Adipose tissue (tissue), 3 donors: ENCODE results near the gene MCM9. TPM values are rescaled to one million over a fixed set of nuclear protein-coding genes. Genes with fewer than 3 reads are reported as not detected.
A peak's percentile ranks its signal among the peaks of the same experiment; 100 is the strongest.

Source experiments
- H3K27ac ChIP-seq: one replicate; pipeline ENCODE4 v1.5.1; 2013; ENCODE audit warnings: low read depth, low read length
- WGBS, 3 donors: extraction: QIAGEN DNeasy Blood & Tissue Kit; methylation state at CpG; one replicate each; pipeline ENCODE4 v1.1.7; 2013; 5-methylcytosine and 5-hydroxymethylcytosine counted together
- polyA plus RNA-seq, 3 donors: library from polyadenylated mRNA; stranded (reverse); fragments of 200-250 nt; gene quantifications; one replicate each; pipeline ENCODE4 v1.2.3, GENCODE V29; 2013
- donor health status: healthy with polysubstance abuse.
- donor health status: Bipolar disorder and iron deficiency.
- donor health status: healthy.

Gene MCM9
- polyA plus RNA-seq, 3 donors, result 2.0 to 5.1 (median 3.5) TPM

DNA sequence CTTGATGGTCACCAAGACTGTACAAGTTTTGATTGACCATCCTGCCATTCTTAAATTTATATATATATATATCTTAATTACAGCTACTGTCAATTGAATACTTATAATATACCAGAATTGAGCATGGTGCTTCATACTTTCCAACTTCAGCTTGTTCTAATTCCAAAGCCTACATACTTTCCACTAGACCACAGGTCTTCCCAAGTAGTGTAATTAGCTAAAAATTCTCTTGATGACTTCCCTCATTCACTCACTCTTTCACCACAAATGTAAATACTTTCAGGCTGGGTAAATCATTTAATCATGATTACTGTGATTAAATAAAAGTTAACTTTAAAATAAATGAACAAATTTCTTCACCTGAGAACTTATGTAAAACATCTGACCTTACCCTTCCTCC, 37.6 kb downstream of the MCM9 start:
- H3K27ac ChIP-seq, result no peak overlapping the region

DNA sequence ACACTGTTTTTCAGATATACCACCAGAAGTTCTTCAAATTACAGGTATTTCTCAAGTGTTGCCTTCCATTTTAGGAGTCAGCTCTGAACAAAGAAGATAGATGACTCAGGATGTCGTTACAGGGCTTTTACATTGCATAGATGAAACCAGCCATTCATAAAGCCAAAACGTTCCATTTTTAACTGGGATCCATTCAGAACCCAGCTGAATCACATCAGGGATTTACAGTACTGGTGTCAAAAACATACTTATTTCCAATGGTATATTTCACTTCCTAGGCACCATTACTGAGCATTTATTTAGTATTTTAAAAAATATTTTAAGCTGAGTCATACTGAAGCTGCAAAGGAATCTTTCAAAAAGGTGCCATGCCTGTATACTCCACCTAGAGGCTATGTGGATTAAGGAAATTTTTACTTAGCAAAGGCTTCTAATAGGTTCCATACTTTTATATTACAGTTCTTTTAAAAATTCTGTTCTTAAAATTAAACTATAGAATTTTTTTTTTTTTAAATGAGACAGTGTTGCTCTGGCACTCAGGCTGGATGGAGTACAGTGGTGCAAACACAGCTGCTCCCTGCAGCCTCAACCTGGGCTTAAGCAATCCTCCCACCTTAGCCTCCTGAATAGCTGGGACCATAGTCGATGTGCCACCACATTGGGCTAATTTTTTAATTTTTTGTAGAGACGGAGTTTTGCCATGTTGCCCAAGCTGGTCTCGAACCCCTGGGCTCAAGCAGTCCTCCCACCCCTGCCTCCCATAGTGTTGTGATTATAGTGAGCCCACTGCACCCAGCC, 38.4 kb downstream of the MCM9 start:
- 71 to 77% (median 75%) methylated on average over 5 of the region's 5 CpGs for WGBS, 3 donors
- H3K27ac ChIP-seq, result no peak overlapping the region

DNA sequence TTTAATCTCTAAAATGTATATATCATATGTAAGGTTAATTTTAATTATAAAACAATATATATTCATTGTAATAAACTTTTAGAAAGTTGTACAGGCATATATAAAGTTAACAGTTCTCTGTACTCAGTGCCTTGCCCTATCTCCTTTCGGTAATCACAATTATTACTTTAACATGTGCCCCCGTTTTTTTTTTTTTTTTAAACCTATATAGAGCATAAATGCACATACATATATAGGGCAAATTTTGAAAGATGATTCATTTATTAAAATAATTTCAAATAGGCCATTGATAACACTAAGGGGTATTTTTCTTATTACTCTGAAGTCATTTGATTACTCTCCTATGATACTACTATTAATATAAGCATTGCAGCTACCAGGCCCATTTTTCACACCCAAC, 39.1 kb downstream of the MCM9 start:
- no peak overlapping the region for H3K27ac ChIP-seq
- WGBS, 3 donors, result 48 to 54% (median 53%) methylated on average over 2 of the region's 2 CpGs

DNA sequence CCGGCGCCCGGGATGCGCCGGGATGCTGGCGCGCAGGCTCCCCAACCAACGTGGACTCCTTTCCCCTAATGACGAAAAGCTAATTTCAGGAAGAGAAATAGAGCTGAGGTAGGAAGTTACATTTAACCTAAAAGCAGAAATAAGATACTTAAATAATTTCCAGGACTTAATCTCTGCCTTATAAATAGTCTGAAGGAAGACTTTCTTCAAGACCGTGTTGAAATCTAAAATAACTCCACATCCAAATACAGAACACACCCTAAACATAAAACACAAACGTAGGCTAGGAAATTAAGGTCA, 39.7 kb downstream of the MCM9 start:
- H3K27ac ChIP-seq, result peak overlapping the region; percentile 90
- 0 to 1% (median 0%) methylated on average over 11 of the region's 11 CpGs for WGBS, 3 donors

DNA sequence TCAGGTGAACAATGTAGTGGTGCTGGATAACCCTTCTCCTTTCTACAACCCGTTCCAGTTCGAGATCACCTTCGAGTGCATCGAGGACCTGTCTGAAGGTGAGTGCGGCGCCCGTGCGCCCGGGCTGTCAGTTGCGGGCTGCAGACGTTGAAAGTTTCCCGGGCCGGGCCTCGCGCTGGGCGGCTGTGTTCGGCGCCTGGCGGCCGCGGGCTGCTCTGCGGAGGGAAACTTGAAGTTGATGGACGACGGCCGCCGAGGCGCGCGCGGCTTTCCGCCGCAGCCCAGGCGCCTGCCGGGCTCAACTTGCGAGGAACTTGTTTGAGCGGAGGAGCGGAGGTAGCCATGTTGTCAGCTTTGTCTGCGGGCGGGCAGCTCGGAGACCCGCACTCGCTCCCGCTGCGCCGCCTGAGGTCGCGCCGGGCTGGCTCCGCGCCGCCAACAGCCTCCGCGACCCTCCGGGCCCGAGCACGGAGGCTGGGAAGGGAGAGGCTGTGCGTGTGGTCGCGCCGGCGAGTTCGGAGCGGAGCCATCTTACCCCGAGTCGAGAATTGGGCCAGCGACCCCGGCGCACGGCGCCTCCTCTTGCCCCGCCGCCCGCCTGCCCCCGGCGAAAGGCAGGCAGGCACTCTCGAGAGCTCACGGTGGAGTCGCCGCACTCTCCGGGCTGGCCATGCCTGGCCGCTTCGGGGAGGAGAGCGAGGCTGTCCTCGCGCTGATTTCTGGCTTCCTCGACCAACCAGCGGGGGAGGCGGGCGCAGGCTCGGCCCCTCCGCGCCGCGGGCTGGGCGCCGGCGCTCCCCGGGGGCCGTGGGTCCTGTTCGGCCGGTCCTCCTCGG, 40.3 kb downstream of the MCM9 start:
- WGBS, 3 donors, result 0 to 1% (median 0%) methylated on average over 100 to 102 of the region's 102 CpGs
- H3K27ac ChIP-seq, result peak overlapping the region; percentile 90

DNA sequence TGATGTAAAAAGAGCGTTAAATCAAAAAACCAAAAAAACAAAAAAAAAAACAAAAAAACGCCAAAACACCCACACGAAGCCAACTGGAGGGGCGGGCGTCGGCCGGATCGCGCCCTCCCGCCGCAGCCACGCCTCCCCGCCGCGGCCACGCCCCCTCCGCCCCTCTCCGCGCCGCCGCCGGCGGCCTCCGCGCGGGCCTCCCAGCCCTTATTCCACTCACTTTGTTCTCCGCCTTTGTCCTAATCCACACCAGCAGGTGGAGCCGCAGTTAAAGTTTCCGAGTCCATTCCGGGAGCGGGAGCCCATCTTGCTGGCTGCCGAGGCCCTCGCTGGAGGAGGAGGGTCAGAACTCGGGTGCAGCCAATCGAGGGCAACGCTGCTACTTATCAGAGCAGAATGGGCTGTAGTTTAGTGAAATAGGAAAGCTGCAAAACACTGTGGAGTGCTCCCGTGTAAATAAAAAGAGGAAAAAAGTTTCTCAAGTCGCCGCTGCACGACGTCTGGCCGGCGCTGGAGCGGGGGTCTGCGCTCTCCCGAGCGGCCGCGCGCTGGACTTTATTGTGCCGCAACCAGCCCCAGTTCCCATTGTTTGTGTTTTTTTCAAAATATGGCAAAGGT, 41.0 kb downstream of the MCM9 start, which contains the start of gene ASF1A:
Gene ASF1A, plus strand, starts transcription at position 346 of the 618 bp plus-strand sequence. Its CDS starts 262 bp downstream, at position 608.
- H3K27ac ChIP-seq, result peak within 1 kb of the TSS; percentile 90
- 0% methylated on average over 51 of the region's 51 CpGs for WGBS, 3 donors

DNA sequence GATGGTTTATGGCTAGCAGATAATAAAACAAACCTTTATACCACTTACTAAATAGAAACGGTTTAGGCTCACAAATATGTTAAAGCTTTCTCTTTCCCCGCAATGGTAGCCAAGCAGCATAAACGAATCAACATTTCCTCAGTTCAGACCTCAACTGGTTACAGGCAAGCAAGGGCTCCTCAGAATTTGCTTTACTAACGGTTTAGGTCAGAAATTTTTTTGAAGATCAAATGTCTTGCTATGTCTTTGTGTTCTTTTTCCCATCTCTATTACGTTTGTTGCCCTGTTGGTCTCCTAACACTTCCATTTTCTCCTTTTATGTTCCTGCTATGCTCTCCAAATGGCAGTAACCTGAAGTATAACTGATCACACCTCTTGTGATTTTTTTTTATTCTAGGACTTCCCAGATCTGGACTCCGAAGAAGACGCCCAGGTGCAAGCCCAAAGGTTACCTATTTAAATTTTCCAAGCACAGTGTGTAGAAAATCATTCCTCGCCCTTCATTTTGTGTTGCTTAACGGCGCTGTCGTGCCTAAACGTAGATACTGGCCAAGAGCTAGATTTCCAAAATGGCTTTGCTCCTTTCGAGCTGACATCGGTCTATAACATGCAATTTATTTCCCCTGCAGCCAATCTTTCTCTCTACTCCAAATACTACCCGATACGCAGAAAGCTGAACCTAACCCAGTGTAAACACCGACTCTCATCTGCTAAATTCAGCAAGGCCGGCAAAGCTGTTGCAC, 41.7 kb downstream of the MCM9 start:
- whole genome bisulfite sequencing, 3 donors, result 0 to 1% (median 0%) methylated on average over 18 of the region's 18 CpGs
- H3K27ac ChIP-seq, result peak overlapping the region; percentile 32

DNA sequence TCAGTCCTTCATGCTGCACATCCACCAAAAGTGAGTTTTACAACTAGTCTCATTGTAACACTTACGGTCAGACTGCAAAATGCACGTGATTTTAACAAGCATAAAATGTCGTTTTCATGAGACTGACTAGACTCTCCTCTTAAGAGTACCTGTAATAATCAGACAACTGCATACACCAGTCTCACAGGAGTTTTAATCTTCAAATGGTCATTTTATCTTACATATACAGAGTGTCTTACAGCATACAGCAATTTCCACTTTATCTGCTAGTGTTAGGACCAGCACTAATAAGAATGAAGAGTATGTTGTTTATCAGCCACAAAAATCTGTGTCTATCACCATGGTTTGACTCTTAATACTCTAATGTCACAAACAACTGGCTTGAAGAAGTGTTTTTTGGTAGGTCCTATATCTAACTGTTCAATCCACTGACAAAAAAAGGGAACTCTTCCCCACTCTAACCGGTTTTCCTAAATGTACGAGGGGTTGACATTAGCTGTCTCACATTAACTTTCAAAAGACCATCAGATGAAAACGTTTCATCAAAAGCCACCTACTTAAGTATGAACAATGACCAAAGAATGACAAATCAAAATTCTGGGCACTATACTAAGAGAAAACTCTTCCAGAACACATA, 42.5 kb downstream of the MCM9 start:
- WGBS, 3 donors, result 26 to 31% (median 26%) methylated on average over 6 of the region's 6 CpGs
- no peak overlapping the region for H3K27ac ChIP-seq

DNA sequence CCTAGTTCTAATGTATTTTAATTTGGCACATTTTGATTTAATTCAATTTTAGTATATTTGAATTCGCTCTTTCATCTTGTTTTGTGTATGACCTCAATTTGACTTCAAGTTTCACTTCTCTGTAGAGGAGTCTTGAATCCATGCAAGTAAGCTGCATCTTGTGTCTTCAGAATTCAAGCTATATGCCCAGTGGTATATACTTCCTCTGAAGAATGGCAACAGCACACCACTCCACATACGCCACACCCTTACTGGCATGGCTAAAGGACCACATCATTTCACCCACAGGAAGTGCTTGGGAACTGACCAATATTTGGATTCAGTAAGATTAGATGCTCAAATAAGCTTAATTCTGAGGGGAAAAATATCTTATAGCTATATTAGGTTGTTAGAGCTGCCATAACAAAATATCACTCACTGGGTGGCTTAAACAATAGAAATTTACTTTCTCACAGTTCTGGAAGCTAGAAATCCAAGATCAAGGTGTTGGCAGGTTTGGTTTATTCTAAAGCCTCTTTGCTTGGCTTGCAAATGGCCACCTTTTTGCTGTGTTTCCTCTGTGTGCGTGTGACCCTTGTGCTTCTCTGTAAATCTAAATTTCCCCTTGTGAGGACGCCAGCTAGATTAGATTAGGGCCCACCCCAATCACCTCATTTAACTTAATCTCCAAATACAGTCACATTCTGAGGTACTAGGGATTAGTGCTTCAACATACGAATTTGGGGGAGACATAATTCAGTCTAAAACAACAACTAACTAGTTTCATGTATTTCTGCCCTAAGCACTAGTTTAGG, 43.8 kb downstream of the MCM9 start:
- H3K27ac ChIP-seq, result no peak overlapping the region
- WGBS, 3 donors, result 81 to 89% (median 84%) methylated on average over 5 of the region's 5 CpGs

DNA sequence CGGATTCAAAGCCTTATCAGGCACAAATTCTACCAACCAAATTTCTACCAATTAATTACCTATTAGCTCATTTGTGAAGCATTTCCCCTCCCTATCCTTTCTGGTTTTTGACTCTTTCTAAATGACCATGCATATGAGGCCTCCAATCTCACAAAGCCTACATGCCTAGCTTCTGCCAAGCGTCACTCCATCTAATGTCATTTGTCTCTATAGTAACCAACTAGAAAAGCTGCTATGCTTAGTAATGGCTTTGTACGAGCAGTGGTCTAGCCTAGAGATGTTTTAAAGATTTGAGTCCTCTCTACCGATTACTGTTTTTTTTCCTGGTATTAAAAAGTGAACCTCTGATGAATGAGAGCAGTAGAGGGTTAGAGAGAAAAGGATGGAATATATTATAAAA, 45.8 kb downstream of the MCM9 start:
- no peak overlapping the region for H3K27ac ChIP-seq
- 88 to 95% (median 94%) methylated on average over 4 of the region's 4 CpGs for whole genome bisulfite sequencing, 3 donors

DNA sequence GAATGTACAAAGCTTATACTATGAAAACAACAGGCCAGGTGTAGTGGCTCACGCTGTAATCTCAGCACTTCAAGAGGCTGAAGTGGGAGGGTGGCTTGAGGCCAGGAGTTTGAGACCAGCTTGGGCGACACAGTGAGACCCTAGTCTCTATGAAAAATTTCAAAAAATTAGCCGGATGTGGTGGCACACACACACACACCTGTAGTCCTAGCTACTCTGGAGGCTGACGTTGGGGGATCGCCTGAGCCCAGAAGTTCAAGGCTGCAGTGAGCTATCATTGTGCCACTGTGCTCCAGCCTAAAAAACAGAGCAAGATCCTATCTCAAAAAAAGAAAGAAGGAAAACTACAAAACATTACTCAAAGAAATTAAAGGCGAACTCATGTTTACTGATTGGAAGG, 48.3 kb downstream of the MCM9 start:
- WGBS, 3 donors, result 78 to 94% (median 93%) methylated on average over 6 of the region's 6 CpGs
- no peak overlapping the region for H3K27ac ChIP-seq

DNA sequence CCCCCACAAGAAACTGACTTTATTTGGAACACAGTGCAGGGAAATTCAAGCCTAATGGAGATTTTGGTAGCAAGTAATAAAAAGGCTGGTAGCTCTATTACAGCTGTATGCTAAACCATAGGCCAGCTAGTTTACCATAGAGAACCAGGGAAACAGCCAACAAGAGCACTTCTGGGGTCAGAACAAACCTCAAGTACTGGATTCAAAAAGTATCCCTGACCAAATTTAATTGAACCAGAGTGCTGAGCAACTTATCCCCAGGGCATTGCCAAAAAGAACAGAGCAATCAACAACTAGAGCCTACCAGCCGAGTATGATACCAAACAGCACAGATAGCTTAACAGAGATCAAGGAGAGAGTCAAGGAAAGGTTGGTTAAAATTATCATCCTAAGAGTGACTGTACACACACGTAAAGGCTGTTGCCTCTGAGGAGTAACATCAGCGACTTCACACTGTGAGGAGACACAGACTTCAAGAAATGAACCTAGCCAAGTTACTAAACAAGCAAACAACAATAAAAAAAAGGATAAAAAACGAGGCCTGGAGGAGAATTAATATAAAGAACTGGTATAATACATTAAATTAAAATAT, 52.5 kb downstream of the MCM9 start:
- H3K27ac ChIP-seq, result no peak overlapping the region
- WGBS, 3 donors, result 88 to 95% (median 94%) methylated on average over 4 of the region's 4 CpGs

DNA sequence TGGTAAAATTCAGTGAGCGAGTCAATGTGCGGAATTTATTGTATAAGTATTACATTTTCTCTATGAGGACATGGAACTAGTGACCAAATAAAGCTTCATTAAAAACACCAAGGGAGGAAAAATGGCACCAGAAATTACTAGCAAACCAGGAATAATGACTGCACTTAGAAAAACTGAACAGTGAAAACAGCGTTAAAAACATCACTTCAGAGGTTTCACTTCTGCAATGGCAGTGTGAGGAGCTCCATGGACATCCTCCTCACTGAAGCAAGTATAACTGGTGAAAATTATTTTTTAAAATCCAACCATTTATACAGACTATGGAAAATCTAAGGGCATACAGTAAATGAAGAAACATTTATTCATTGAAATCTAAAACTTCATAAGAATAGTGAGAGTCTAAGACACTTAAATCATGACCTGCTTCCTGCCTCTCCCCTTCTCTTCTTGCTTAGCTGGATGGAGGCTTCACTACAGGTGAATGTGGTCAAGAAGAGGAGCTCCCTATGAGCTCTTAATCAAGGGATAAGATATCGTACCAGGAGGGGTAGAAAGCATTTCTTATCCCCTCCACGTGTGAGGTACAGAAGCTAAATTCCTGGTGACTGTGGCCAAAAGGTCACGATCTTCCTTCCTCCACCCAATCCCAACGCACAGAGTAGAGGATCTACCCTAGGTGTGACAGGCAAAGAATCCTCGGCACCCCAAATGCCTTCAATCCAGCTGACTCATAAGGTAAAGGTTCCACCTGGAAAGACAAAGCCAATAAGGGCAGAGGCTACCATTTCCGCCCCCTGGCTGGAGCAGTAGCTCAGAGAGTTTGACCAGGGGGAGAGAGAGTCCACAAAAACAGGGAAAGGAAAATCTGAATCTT, 53.3 kb downstream of the MCM9 start:
- WGBS, 3 donors, result 81 to 90% (median 84%) methylated on average over 9 of the region's 9 CpGs
- no peak overlapping the region for H3K27ac ChIP-seq

DNA sequence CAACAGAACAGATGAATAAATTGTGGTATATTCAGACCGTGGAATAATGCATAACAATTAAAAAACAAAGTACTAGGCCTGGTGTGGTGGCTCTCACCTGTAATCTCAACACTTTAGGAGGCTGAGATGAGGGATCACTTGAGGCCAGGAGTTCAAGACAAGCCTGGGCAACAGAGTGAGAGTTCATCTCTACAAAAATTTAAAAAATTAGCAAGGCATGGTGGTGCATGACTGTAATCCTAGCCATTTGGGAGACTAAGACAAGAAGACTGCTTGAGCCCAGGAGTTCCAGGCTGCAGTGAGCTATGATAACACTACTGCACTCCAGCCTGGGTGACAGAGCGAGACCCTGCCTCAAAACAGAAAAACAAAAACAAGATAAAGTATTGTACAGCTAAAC, 57.2 kb downstream of the MCM9 start:
- 94 to 99% (median 96%) methylated on average over 2 of the region's 2 CpGs for WGBS, 3 donors
- H3K27ac ChIP-seq, result no peak overlapping the region

DNA sequence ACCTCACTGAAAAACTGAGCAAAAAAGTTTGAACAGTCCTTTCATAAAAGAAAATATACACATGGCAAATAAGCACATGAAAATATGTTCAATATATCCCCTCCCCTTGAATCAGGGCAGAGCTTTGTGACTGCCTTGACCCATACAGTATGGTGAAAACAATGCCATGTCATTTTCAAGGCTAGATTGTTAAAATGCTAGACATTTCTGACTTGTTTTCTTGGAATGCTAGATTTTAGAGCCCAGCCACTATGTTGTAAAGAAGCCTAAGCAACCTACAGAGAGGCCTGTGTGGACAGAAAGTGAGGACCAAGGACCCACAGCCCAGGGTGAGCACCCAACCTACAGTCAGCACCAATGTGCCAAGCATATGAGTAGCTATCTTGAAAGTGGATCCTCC, 58.1 kb downstream of the MCM9 start:
- no peak overlapping the region for H3K27ac ChIP-seq

DNA sequence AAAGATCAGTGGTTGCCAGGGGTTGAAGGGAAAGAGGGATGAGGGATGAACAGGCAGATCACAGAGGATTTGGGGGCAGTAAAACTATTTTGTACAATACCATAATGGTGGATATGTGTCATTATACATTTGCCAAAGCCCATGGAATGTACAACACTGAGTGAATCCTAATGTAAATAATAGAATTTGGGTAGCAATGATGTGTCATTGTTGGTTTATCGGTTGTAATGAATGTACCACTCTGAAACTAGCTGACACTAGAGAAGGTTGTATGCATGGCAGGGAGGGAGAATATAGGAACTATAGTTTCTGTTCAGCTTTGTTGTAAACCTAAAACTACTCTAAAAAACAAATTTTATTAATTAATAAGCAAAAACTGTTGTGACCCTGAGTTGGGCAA, 58.8 kb downstream of the MCM9 start:
- H3K27ac ChIP-seq, result no peak overlapping the region
- 93 to 100% (median 96%) methylated on average over 1 of the region's 1 CpG for WGBS, 3 donors
